GM23248 (cell line): ENCODE measurements around the gene PCED1A.

Source experiments
- EZH2 ChIP-seq: fragments of 200-600 bp; sonication (generic); IDR thresholded peaks from 2 replicates; pipeline ENCODE4 v1.6.1; 2018; ENCODE audit warnings: antibody characterized with exemption, mild to moderate bottlenecking; ENCODE audit not compliant: insufficient read depth, poor library complexity, severe bottlenecking
- EZH2phosphoT487 ChIP-seq: fragments of 200-600 bp; sonication (generic); IDR thresholded peaks from 2 replicates; pipeline ENCODE4 v1.6.1; 2018; ENCODE audit warnings: antibody characterized with exemption, moderate library complexity, mild to moderate bottlenecking, low read depth; ENCODE audit not compliant: insufficient read depth

DNA sequence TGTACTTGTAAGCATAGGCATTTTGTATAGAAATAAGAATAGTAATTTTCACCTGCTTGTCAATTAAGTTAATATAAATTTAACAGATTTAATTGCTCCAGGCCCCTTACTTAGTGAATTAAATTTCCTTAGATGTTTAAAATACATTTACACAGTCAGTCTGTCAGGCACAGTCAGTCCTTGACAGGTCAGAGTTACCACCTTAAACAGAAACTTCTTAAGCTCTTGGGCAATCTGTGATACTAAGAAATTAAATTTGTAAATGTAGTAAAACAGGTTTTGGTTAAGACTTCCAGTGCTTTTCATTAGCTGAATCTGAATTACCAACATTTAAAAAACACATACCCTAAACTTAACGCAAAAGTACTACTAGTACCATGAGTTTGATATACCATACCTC lies 48.8 kb upstream of the PCED1A start:
- TF ChIP-seq EZH2phosphoT487 (no peak), EZH2 (no peak)
